ENCODE data around the gene CCDC88A. TPM values are rescaled to one million over a fixed set of nuclear protein-coding genes. Genes with fewer than 3 reads are reported as not detected.

Gene CCDC88A, protein sequence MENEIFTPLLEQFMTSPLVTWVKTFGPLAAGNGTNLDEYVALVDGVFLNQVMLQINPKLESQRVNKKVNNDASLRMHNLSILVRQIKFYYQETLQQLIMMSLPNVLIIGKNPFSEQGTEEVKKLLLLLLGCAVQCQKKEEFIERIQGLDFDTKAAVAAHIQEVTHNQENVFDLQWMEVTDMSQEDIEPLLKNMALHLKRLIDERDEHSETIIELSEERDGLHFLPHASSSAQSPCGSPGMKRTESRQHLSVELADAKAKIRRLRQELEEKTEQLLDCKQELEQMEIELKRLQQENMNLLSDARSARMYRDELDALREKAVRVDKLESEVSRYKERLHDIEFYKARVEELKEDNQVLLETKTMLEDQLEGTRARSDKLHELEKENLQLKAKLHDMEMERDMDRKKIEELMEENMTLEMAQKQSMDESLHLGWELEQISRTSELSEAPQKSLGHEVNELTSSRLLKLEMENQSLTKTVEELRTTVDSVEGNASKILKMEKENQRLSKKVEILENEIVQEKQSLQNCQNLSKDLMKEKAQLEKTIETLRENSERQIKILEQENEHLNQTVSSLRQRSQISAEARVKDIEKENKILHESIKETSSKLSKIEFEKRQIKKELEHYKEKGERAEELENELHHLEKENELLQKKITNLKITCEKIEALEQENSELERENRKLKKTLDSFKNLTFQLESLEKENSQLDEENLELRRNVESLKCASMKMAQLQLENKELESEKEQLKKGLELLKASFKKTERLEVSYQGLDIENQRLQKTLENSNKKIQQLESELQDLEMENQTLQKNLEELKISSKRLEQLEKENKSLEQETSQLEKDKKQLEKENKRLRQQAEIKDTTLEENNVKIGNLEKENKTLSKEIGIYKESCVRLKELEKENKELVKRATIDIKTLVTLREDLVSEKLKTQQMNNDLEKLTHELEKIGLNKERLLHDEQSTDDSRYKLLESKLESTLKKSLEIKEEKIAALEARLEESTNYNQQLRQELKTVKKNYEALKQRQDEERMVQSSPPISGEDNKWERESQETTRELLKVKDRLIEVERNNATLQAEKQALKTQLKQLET (N-terminal part only)
- total RNA-seq = 100 to 1,000 TPM in 1 of 9 donors, 10 to 100 TPM in 8; 18.5 to 101 (median 46.9) TPM
- 10 to 100 TPM; 20.9 to 84.9 (median 31.9) TPM for polyA plus RNA-seq
- long read RNA-seq, donor 1, partial matches to known transcripts = 0 of 2 reads
- long read RNA-seq, donor 1, other reads (novel, unspliced or antisense) = 0 of 2 reads
- long read RNA-seq, donor 2, partial matches to known transcripts = 15 of 18 reads
- long read RNA-seq, donor 2, other reads (novel, unspliced or antisense) = 0 of 18 reads
- long read RNA-seq, donor 3, full-length matches to known transcripts = 3 of 105 reads
- long read RNA-seq, donor 3, partial matches to known transcripts = 67 of 105 reads
- long read RNA-seq, donor 3, other reads (novel, unspliced or antisense) = 35 of 105 reads
- long read RNA-seq, donor 4, partial matches to known transcripts = 4 of 4 reads
- long read RNA-seq, donor 4, other reads (novel, unspliced or antisense) = 0 of 4 reads
- long read RNA-seq, donor 5, full-length matches to known transcripts = 1 of 4 reads
- long read RNA-seq, donor 5, partial matches to known transcripts = 1 of 4 reads
- long read RNA-seq, donor 5, other reads (novel, unspliced or antisense) = 2 of 4 reads
- long read RNA-seq, donor 6, partial matches to known transcripts = 9 of 12 reads
- long read RNA-seq, donor 6, other reads (novel, unspliced or antisense) = 1 of 12 reads
- long read RNA-seq, donor 7, partial matches to known transcripts = 0 of 1 reads
- long read RNA-seq, donor 7, other reads (novel, unspliced or antisense) = 0 of 1 reads
- long read RNA-seq, donor 8, full-length matches to known transcripts = 4 of 18 reads
- long read RNA-seq, donor 8, partial matches to known transcripts = 14 of 18 reads
- long read RNA-seq, donor 8, other reads (novel, unspliced or antisense) = 0 of 18 reads
- long read RNA-seq, donor 9, partial matches to known transcripts = 0 of 2 reads
- long read RNA-seq, donor 9, other reads (novel, unspliced or antisense) = 0 of 2 reads
- long read RNA-seq, donor 10, full-length matches to known transcripts = 4 of 4 reads
- long read RNA-seq, donor 10, partial matches to known transcripts = 0 of 4 reads
- long read RNA-seq, donor 10, other reads (novel, unspliced or antisense) = 0 of 4 reads

DNA sequence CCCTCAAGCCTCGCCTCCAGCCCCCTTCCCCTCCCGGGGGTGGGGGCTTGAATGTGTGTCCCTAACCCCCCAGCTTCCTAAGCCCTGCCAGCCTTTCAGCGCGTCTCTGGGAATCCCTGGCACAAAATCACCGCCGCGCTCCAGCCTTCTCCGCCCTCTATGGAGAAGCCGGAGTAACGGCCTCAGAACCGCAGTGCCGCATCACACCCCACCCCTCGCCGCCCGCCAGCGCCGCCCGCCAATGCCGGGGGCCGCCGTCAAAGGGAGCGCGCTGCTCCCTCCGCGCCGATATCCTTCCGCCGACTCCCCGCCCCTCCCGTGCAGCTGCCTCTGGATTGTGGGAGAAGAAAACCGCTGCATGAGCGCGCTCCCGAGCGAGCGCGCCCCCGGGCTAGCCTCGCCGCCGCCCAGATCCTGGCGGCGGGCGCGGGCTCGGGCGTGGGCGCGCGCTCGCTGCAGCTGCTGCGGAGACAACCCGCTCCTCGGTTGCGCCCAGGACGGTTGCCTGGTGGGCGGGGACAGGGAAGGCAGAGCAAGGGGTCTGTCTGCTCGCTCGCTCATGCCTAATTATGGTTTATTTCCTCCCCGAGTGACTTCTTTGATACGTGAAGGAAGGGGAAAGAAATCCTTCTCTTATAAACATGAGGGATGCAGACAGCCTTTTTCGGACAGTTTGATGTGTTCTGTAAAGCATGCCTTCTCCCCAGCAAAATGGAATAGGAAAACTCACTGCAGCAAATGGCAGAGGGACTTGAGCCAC is at the start of gene CCDC88A:
TSS of gene CCDC88A (minus strand) at position 178 of the 760 bp plus-strand sequence. CDS start 777 bp downstream, outside the sequence.
- Histone ChIP-seq H3K4me1 (replicated peaks in 1 of 2) (peaks cover 5 to 35% of the 10 kb centered on the region in 2 donors), H3K27me3 (no peaks in the 10 kb centered on the region), H3K36me3 (replicated peaks in 1 of 2) (no peaks in the 10 kb centered on the region), H3K4me3 (peak within 1 kb of the TSS; percentile 43 to 93 (median 87)), H3K27ac (peak within 1 kb of the TSS; percentile 59 to 95 (median 87)), H3K9me3 (replicated peaks in 1 of 3) (no peaks in the 10 kb centered on the region)
- peak; percentile 95 to 98 (median 97) for DNase-seq
- peak; percentile 92 to 96 for TF ChIP-seq POLR2A (IDR thresholded peaks at IDR 0.05)
- TF ChIP-seq, protein P1, sequence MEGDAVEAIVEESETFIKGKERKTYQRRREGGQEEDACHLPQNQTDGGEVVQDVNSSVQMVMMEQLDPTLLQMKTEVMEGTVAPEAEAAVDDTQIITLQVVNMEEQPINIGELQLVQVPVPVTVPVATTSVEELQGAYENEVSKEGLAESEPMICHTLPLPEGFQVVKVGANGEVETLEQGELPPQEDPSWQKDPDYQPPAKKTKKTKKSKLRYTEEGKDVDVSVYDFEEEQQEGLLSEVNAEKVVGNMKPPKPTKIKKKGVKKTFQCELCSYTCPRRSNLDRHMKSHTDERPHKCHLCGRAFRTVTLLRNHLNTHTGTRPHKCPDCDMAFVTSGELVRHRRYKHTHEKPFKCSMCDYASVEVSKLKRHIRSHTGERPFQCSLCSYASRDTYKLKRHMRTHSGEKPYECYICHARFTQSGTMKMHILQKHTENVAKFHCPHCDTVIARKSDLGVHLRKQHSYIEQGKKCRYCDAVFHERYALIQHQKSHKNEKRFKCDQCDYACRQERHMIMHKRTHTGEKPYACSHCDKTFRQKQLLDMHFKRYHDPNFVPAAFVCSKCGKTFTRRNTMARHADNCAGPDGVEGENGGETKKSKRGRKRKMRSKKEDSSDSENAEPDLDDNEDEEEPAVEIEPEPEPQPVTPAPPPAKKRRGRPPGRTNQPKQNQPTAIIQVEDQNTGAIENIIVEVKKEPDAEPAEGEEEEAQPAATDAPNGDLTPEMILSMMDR (IDR thresholded peaks at IDR 0.05) = peak in 4 of 6 experiments; percentile 24 to 55 (median 39)
- intact Hi-C loops (cut with DNase I) = loop anchor here (10.0 kb wide), 2 partner anchors 155 to 375 kb away; partner anchors contain the start of gene MTIF2 (in 1 of the 2)
- WGBS, 4 donors = 0 to 1% (median 0%) methylated on average over 7 to 62 of the region's 62 CpGs

DNA sequence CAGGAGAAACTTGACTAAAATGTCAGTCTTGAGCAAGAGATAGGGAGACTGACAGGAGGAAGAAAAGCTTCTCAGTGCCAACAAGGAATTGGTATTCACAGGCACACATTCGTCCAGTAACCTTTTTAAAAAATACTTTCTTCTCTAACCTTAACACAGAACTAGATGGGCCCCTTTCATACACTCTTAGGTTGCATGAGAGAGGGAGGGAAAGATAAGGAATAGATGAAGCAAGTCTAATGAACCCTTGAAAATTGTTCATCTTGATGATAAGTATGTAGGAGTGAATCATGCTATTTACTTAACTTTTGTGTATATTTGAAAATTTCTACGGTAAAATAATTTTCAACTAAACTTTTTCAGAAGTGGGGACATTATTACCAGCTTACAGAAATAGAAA is 42.0 kb upstream of the CCDC88A start:
- no peak for DNase-seq
- intact Hi-C loops (cut with DNase I) = no loop called here
- 69 to 77% (median 71%) methylated on average over 2 of the region's 2 CpGs for WGBS, 4 donors
- Histone ChIP-seq H3K27me3 (peaks cover 4% of the 10 kb centered on the region), H3K4me3 (no peak overlapping the region), H3K4me1 (replicated peaks in 1 of 2) (no peaks in the 10 kb centered on the region), H3K36me3 (replicated peaks in 1 of 2) (no peaks in the 10 kb centered on the region), H3K27ac (no peak overlapping the region), H3K9me3 (replicated peaks in 1 of 3) (no peaks in the 10 kb centered on the region)
- no peak for TF ChIP-seq POLR2A (IDR thresholded peaks at IDR 0.05)
- TF ChIP-seq, protein P1 (IDR thresholded peaks at IDR 0.05) = no peak

DNA sequence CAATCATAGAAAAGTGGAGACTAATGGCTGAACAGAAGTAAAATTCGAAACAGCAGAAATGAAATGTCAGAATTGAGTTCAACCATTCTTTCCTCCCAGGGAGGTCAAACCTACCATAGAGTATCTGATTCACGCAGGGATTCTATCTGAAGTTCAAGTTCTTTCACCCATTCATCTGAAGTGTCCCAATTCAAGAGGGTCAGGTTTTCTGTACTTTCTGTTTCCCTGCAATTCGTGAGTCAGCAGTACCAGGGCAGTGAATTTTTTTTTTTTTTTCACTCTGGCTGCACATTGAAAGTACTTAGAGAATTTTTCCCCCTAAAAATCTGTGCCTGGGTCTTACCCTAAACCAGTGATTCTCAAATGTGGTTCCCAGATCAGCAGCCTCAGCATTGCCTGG is 40.9 kb upstream of the CCDC88A start:
- intact Hi-C loops (cut with DNase I) = no loop called here
- WGBS, 4 donors = 36 to 40% (median 38%) methylated on average over 3 of the region's 3 CpGs

More for the DNA sequence above, 40.9 kb upstream of the CCDC88A start:
- peak in 1 of 7 donors; percentile 2 for DNase-seq
- Histone ChIP-seq H3K27ac (peak overlapping the region in 1 of 5 donors; percentile 29), H3K36me3 (replicated peaks in 1 of 2) (no peaks in the 10 kb centered on the region), H3K4me1 (replicated peaks in 1 of 2) (no peaks in the 10 kb centered on the region), H3K4me3 (no peak overlapping the region), H3K9me3 (replicated peaks in 1 of 3) (no peaks in the 10 kb centered on the region), H3K27me3 (peaks cover 4% of the 10 kb centered on the region)
- no peak for TF ChIP-seq POLR2A (IDR thresholded peaks at IDR 0.05)
- TF ChIP-seq, protein P1 (IDR thresholded peaks at IDR 0.05) = no peak

All from adrenal gland (tissue), 19 donors.